ENCODE measurements around the gene THYN1. TPM values are rescaled to one million over a fixed set of nuclear protein-coding genes. Genes with fewer than 3 reads are reported as not detected.

THYN1 gene
- total and polyA plus RNA-seq, 2 of the 13 experiments (the other 11 are each of a cell fraction or from before 2014, with no cell fraction given): 36.1 to 87.6 TPM

DNA sequence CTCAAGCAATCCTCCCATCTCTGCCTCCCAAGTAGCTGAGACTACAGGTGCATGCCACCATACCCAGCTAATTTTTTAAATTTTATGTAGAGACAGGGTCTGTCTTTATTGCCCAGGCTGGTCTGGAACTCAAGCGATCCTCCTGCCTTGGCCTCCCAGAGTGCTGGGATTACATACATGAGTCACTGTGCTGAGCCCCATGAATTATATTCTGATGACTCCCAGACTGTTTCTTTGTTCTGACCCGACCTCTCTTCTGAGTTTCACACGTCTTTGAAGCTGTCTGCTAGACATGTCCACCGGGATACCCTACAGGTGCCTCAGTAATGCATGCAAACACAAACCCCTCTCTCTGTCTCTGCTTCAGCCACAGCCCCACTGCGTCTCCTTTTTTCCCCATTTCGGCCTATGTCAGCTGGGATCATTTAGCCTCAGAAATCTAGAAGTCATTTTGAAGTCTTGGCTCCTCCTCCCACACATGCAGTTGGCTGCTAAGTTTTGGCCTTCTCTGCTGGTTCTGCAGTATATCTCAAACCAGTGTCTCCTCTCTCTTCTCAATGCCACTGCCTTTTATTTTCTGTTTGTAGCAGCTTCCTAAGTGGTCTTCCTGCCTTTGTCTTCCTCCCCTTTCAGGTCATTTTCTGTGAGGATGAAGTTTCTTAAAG is 23.9 kb downstream of the THYN1 start (continued):
- TF ChIP-seq, protein P1, sequence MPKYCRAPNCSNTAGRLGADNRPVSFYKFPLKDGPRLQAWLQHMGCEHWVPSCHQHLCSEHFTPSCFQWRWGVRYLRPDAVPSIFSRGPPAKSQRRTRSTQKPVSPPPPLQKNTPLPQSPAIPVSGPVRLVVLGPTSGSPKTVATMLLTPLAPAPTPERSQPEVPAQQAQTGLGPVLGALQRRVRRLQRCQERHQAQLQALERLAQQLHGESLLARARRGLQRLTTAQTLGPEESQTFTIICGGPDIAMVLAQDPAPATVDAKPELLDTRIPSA (CRISPR knock-in tag; IDR thresholded peaks at IDR 0.05; ENCODE audit: borderline replicate concordance): no peak
- TF ChIP-seq, protein P2, sequence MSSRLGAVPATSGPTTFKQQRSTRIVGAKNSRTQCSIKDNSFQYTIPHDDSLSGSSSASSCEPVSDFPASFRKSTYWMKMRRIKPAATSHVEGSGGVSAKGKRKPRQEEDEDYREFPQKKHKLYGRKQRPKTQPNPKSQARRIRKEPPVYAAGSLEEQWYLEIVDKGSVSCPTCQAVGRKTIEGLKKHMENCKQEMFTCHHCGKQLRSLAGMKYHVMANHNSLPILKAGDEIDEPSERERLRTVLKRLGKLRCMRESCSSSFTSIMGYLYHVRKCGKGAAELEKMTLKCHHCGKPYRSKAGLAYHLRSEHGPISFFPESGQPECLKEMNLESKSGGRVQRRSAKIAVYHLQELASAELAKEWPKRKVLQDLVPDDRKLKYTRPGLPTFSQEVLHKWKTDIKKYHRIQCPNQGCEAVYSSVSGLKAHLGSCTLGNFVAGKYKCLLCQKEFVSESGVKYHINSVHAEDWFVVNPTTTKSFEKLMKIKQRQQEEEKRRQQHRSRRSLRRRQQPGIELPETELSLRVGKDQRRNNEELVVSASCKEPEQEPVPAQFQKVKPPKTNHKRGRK (CRISPR knock-in tag; IDR thresholded peaks at IDR 0.05): no peak
- TF ChIP-seq PHF8 (CRISPR knock-in tag; IDR thresholded peaks at IDR 0.05) (no peak), U2AF1 (optimal IDR thresholded peaks at IDR 0.05; ENCODE audit: low read depth, low read length) (no peak), AHR (CRISPR knock-in tag; IDR thresholded peaks at IDR 0.05) (no peak), ZNF317 (CRISPR knock-in tag; IDR thresholded peaks at IDR 0.05) (no peak)
- TF ChIP-seq, protein P3, sequence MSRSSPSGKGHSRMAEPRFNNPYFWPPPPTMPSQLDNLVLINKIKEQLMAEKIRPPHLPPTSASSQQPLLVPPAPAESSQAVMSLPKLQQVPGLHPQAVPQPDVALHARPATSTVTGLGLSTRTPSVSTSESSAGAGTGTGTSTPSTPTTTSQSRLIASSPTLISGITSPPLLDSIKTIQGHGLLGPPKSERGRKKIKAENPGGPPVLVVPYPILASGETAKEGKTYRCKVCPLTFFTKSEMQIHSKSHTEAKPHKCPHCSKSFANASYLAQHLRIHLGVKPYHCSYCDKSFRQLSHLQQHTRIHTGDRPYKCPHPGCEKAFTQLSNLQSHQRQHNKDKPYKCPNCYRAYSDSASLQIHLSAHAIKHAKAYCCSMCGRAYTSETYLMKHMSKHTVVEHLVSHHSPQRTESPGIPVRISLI (CRISPR knock-in tag; IDR thresholded peaks at IDR 0.05; ENCODE audit: borderline replicate concordance): no peak

DNA sequence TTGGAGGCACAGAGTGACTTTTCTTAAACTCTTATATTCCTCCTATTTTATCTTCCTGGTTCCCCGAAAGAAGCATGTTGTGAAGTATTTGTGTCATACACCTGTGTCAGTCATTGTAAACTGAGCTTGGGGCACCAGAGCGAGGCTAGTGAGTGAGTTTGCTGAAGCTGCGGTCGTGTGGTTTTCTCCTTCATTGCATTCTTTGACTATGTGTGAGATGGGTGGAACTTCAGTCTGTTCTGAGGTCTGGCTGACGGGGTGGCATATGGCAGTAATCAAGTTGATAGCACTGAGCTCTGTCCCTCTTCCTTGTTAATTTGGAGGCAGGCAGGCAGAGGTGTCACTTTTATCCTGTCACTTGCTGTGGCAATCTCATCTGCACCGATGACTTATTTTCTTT is 24.5 kb downstream of the THYN1 start:
- H3K36me3 ChIP-seq (replicated peaks in 1 of 2; ENCODE audit: control insufficient read depth in 1 of 2, insufficient read depth in 2 of 2, low read length in 2 of 2): peaks cover 2 to 3% of the 10 kb centered on the region in 2 experiments; a peak in 2 of 5 replicates
- H3K9ac ChIP-seq (ENCODE audit: insufficient read depth, low read depth, low read length): no peak overlapping the region
- 95% methylated on average over 6 of the region's 6 CpGs for WGBS (ENCODE audit: low lambda C conversion rate)
- in situ Hi-C loops (cut with HindIII; ENCODE audit: extremely low pct_ligation_motif_present, low pct_unique_long_range_greater_than_20kb): no loop called here
- TF ChIP-seq SP4 (CRISPR knock-in tag; IDR thresholded peaks at IDR 0.05) (no peak), ZNF382 (CRISPR knock-in tag; IDR thresholded peaks at IDR 0.05; ENCODE audit: borderline replicate concordance) (no peak), ZNF335 (CRISPR knock-in tag; IDR thresholded peaks at IDR 0.05) (no peak), ZNF234 (CRISPR knock-in tag; conservative IDR thresholded peaks at IDR 0.05) (no peak), RAD51 (IDR thresholded peaks at IDR 0.05; ENCODE audit: borderline replicate concordance) (no peak), PHF5A (CRISPR knock-in tag; IDR thresholded peaks at IDR 0.05; ENCODE audit: low read depth, unreplicated experiment) (no peak), ZNF124 (CRISPR knock-in tag; IDR thresholded peaks at IDR 0.05) (no peak), ZSCAN31 (CRISPR knock-in tag; IDR thresholded peaks at IDR 0.05; ENCODE audit: low read depth) (no peak)
- no peaks in the 10 kb centered on the region for H3K27me3 ChIP-seq (ENCODE audit: control insufficient read depth in 1 of 2, insufficient read depth in 2 of 2, low read length in 2 of 2)
- H3K27ac ChIP-seq (ENCODE audit: extremely low read length, insufficient read depth, low read length): no peak overlapping the region
- peaks cover 34% of the 10 kb centered on the region for H3K4me1 ChIP-seq (ENCODE audit: insufficient read depth, low read length)
- DNase-seq (ENCODE audit: low spot score) (no peak), ATAC-seq (no peak), FAIRE-seq (no peak)
- no peak overlapping the region for H2AFZ ChIP-seq (ENCODE audit: low read length)
- no TSS peak for BruUV-seq (replicated peaks)
- intact Hi-C loops (cut with micrococcal nuclease; ENCODE audit: unreplicated experiment): no loop called here
- H3K4me3 ChIP-seq (replicated peaks in 1 of 3; ENCODE audit: insufficient read depth in 1 of 3, low read depth in 2 of 3, low read length in 3 of 3): no peak overlapping the region
- H3K4me2 ChIP-seq (ENCODE audit: low read depth, low read length): no peak overlapping the region
- no peaks in the 10 kb centered on the region for H3K9me3 ChIP-seq (ENCODE audit: low read length)
- no peaks in the 10 kb centered on the region for H4K20me1 ChIP-seq (ENCODE audit: insufficient read depth, low read length)
- CTCF ChIA-PET (ENCODE audit: low intra/inter-chr PET ratio, low total read pairs): no interaction called here
- peaks cover 27% of the 10 kb centered on the region for H3K79me2 ChIP-seq (ENCODE audit: insufficient read depth, low read length)
- POLR2A ChIA-PET: no interaction called here
